Esophagus squamous epithelium (tissue), 5 donors: ENCODE results near the gene CNPY3. TPM values are rescaled to one million over a fixed set of nuclear protein-coding genes. Genes with fewer than 3 reads are reported as not detected.

ENCODE experiments used
- DNase-seq: peaks from one replicate; lab custom pipeline; 2025; lab: John Stamatoyannopoulos, UW
- H3K27ac ChIP-seq, 4 donors: fragments of 200-600 bp; sonication (generic); one replicate each; pipeline ENCODE4 v1.5.1; 2016 to 2019; ENCODE audit warnings: mild to moderate bottlenecking in 1 of 4
- H3K27me3 ChIP-seq, 4 donors: fragments of 200-600 bp; sonication (generic); 1 replicate in 3 of 4; 2 replicates in 1 of 4; pipeline versions ENCODE4 v1.5.1 to v1.6.0; 2017 to 2021; ENCODE audit warnings: antibody characterized with exemption in 1 of 4
- H3K36me3 ChIP-seq, 3 donors: fragments of 200-600 bp; sonication (generic); one replicate each; pipeline ENCODE4 v1.5.1; 2016 to 2019
- H3K4me1 ChIP-seq, 3 donors: fragments of 200-600 bp; sonication (generic); one replicate each; pipeline ENCODE4 v1.5.1; 2017 to 2019
- H3K4me3 ChIP-seq, 4 donors: fragments of 200-600 bp; sonication (generic); 1 replicate in 3 of 4; 2 replicates in 1 of 4; pipeline ENCODE4 v1.5.1; 2016 to 2019; ENCODE audit warnings: mild to moderate bottlenecking in 2 of 4, moderate library complexity in 1 of 4
- H3K9me3 ChIP-seq, 3 donors: fragments of 200-600 bp; sonication (generic); one replicate each; pipeline ENCODE4 v1.5.1; 2016 to 2019
- CTCF ChIP-seq, 6 experiments: fragments of 450-650 bp in 4 of 6; fragments of 200-600 bp in 2 of 6; sonication (generic) in 2 of 6; IDR thresholded peaks; one replicate each; pipeline ENCODE4 v1.5.1; 2016 to 2019; ENCODE audit warnings: antibody characterized with exemption in 6 of 6, mild to moderate bottlenecking in 4 of 6, moderate library complexity in 4 of 6
- POLR2A ChIP-seq, 4 donors: fragments of 450-650 bp; IDR thresholded peaks; one replicate each; pipeline ENCODE4 v1.6.1; 2017; ENCODE audit warnings: antibody characterized with exemption in 4 of 4, mild to moderate bottlenecking in 4 of 4, moderate library complexity in 3 of 4
- WGBS, 2 donors: methylation state at CpG; one replicate each; pipeline ENCODE4 v1.1.5; 2018; 5-methylcytosine and 5-hydroxymethylcytosine counted together
- intact Hi-C: fragments of 100-400 bp; cut with DNase I; formaldehyde crosslinking; loops from one replicate; pipeline ENCODE4 v1.15.0; 2022
- total RNA-seq, 4 donors: library from RNA; depleted of rRNA; stranded (reverse); fragments of >200 nt; gene quantifications; one replicate each; pipeline ENCODE4 v1.1.0, GENCODE V29; 2016
- donor health status: DM: yes; HTN: yes; CAD: no.

The CNPY3 gene
- total RNA-seq, 4 donors from 2014 or later, result 10.3 to 24.6 (median 17.7) TPM

GRCh38 chr6:42909835-42910234, 19.4 kb upstream of the CNPY3 start:
- 82 to 100% methylated on average over 4 to 10 of the region's 10 CpGs for WGBS, 2 donors
- intact Hi-C loops, result loop anchor here (10.0 kb wide), 1 partner anchor 235 kb away; no protein-coding TSS in a partner anchor

GRCh38 chr6:42911171-42912021, 17.9 kb upstream of the CNPY3 start:
- DNase-seq, result no peak
- TF ChIP-seq POLR2A (IDR thresholded peaks at IDR 0.05) (no peak), CTCF (IDR thresholded peaks at IDR 0.05) (no peak)
- no peaks in the 10 kb centered on the region for H3K36me3 ChIP-seq
- peaks cover 3 to 11% (median 6%) of the 10 kb centered on the region in 3 donors for H3K4me1 ChIP-seq
- no peak overlapping the region for H3K27ac ChIP-seq
- no peaks in the 10 kb centered on the region for H3K9me3 ChIP-seq
- H3K27me3 ChIP-seq, result peaks cover 0 to 32% (median 0%) of the 10 kb centered on the region in 4 donors
- intact Hi-C loops, result no loop called here
- H3K4me3 ChIP-seq, result peak overlapping the region in 3 of 4 donors; percentile 20 to 57 (median 25)
- WGBS, 2 donors, result 34 to 63% methylated on average over 5 to 6 of the region's 49 CpGs

More at GRCh38 chr6:42909835-42910234, 19.4 kb upstream of the CNPY3 start:
- H3K27me3 ChIP-seq, result peaks cover 0 to 22% (median 0%) of the 10 kb centered on the region in 4 donors
- no peak overlapping the region for H3K4me3 ChIP-seq
- H3K9me3 ChIP-seq, result no peaks in the 10 kb centered on the region
- H3K4me1 ChIP-seq, result peaks cover 3 to 11% (median 6%) of the 10 kb centered on the region in 3 donors
- no peak for DNase-seq
- H3K36me3 ChIP-seq, result no peaks in the 10 kb centered on the region
- H3K27ac ChIP-seq, result no peak overlapping the region
- TF ChIP-seq CTCF (IDR thresholded peaks at IDR 0.05) (no peak), POLR2A (IDR thresholded peaks at IDR 0.05) (no peak)

- intact Hi-C loops, result no loop called here
- Histone ChIP-seq H3K9me3 (no peaks in the 10 kb centered on the region), H3K27me3 (peaks cover 0 to 32% (median 0%) of the 10 kb centered on the region in 4 donors), H3K4me3 (no peak overlapping the region), H3K27ac (no peak overlapping the region), H3K36me3 (no peaks in the 10 kb centered on the region), H3K4me1 (peaks cover 3 to 12% (median 6%) of the 10 kb centered on the region in 3 donors)
- TF ChIP-seq POLR2A (IDR thresholded peaks at IDR 0.05) (no peak), CTCF (IDR thresholded peaks at IDR 0.05) (no peak)
- DNase-seq, result no peak
- WGBS, 2 donors, result 66 to 69% methylated on average over 4 of the region's 4 CpGs
Observed at GRCh38 chr6:42914546-42914945, 14.7 kb upstream of the CNPY3 start.

- Histone ChIP-seq H3K27ac (no peak within 1 kb of the TSS), H3K4me3 (no peak within 1 kb of the TSS), H3K4me1 (peaks cover 3 to 17% (median 6%) of the 10 kb centered on the region in 3 donors), H3K27me3 (peaks cover 0 to 32% (median 0%) of the 10 kb centered on the region in 4 donors), H3K9me3 (no peaks in the 10 kb centered on the region), H3K36me3 (no peaks in the 10 kb centered on the region)
- intact Hi-C loops, result no loop called here
- TF ChIP-seq CTCF (IDR thresholded peaks at IDR 0.05), result no peak
- TF ChIP-seq POLR2A (IDR thresholded peaks at IDR 0.05), result no peak
- DNase-seq, result no peak
- 70 to 100% methylated on average over 3 to 7 of the region's 10 CpGs for WGBS, 2 donors
Observed at GRCh38 chr6:42915732-42916131, 13.5 kb upstream of the CNPY3 start, which contains the start of gene PTCRA. PTCRA (plus strand) TSS chr6:42916053; CDS start chr6:42916070, 17 bp downstream.

- Histone ChIP-seq H3K27ac (no peak overlapping the region), H3K27me3 (peaks cover 0 to 28% (median 0%) of the 10 kb centered on the region in 4 donors), H3K4me1 (peaks cover 3 to 14% (median 6%) of the 10 kb centered on the region in 3 donors), H3K36me3 (no peaks in the 10 kb centered on the region), H3K9me3 (no peaks in the 10 kb centered on the region), H3K4me3 (no peak overlapping the region)
- no peak for DNase-seq
- intact Hi-C loops, result no loop called here
- WGBS, 2 donors, result 100% methylated on average over 1 of the region's 1 CpG; no CpG with 5 or more reads in 1 of the 2 donors
- TF ChIP-seq POLR2A (IDR thresholded peaks at IDR 0.05) (no peak), CTCF (IDR thresholded peaks at IDR 0.05) (no peak)
Observed at GRCh38 chr6:42916288-42916687, 13.0 kb upstream of the CNPY3 start.
